Stimulated activated CD4-positive, alpha-beta T cell treated with anti-CD3 and anti-CD28 coated beads, Interleukin-1b, Interleukin-23, amount 100 ng/mL, for 24 hours (primary cell): ENCODE data around the gene WDR44.
"Not testable (repeated sequence)": the region's sequence is repeated elsewhere in the genome, so short reads cannot be mapped to it uniquely, and the experiment has no call there.

Experiments used
- DNase-seq, 4 experiments: peaks; one replicate each; pipeline ENCODE4 v3.0.0-alpha.2; 2020; ENCODE audit warnings: low read depth in 4 of 4, low spot score in 1 of 4

The WDR44 gene

DNA sequence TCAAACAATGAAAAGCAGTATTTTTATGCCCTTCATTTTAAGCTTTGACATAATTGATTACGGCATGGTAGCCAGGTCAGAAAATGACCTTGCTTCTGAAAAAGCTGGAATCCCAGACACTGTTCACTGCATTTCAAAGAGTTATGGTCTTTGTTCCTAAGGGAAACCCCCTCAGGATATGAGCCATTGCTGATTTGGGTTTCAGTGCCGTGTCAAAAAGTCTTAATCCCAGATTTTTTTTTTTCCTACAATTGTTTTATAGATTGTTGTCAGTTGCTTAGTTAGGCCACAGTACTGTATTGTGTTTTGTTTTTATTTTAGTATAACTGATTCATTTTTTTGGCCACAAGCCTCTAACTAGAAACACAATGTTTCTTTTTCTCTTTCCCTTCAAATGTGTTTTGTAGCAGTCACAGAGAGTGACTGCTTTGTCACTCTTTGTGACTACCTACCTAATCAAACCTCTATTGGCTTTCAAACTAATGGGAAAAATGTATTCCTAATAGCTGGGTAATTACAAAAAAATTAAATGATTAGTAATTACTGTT lies 10.3 kb downstream of the WDR44 start:
- no peak for DNase-seq

DNA sequence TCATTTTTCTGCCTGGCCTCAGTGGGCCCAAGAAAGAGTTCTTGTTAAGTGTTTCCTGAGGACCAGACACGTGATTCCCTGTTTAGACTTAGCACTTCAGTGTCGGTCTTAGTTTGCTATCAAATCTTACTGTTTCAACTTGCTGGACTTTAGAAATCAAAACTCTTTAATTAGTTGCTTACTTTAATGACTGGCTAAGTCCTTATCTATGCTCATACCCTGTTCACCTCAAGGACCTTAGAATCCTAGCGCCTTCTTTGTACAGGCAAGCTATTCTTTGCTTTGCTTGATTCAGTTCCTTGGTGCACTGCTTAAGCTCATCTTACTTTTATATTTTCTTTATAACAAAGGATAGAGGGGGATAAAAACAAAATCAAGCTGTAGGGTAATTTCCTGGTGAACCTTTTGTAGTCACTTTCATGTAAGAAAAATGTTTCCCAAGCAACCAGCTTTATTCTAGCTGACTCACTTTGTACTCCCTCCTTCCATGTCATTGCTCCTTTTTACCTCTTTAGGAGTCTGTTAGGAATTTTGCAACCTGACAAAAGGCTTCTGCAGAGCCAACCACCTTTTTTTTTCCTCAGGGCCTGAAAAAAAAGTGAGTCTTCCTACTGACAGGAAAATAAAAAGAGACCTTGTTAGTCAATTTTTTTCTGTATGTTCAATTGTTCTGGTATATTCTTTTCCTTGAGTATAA lies 14.7 kb downstream of the WDR44 start:
- no peak for DNase-seq

DNA sequence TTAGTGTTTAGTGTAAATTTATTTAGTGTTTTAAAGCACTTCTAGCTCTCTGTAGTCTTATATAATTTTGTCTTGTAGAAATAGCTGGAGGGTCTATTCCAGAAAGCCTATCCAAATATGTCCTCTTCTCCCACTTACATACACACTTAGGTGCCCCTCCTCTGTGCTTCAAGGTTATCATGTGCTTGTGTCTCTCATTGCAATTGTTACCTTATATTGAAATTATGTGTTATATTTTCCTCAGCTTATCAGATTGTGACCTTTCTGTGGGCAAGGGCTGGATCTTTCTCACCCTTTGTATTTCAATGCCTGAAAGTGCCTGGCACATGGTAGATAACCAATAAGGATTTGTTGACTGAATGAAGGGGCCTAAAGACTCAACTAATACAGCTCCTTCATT lies 18.4 kb downstream of the WDR44 start:
- DNase-seq, result no peak

DNA sequence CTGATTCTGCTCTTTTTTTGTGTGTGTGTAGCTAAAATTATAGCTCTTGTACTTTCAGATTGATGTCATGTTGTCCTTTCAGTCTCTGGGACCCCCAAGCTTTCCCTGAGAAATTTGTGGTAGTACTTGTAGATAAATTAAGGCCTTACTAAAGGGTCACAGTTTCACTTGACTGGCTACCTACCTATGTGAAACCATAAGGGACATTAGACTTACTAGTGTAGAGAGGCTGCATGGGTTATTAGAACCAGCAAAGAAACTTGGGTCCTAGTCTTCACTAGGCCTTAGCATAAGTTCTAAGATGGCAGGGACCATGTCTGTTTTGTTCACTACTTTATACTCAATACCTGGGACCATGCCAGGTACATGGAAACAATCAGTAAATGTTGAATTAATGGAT lies 21.4 kb downstream of the WDR44 start:
- DNase-seq, result no peak

DNA sequence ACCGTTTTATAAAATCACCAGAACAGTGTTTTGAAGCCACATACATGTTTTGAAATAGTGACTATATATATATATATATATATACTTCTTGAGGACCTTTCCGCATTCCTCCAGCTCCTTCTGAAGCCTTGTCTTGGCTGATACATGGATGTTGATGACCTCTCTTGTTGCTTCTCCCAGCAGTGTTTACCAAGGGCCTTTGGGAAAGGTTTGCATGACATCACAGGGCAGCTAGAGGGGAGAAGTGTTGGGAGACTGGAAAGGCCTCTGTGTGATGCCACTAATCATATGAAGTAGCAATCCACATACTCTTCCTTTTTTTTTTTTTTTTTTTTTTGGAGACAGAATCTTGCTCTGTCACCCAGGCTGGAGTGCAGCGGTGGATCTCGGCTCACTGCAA lies 22.5 kb downstream of the WDR44 start:
- DNase-seq, result no peak

DNA sequence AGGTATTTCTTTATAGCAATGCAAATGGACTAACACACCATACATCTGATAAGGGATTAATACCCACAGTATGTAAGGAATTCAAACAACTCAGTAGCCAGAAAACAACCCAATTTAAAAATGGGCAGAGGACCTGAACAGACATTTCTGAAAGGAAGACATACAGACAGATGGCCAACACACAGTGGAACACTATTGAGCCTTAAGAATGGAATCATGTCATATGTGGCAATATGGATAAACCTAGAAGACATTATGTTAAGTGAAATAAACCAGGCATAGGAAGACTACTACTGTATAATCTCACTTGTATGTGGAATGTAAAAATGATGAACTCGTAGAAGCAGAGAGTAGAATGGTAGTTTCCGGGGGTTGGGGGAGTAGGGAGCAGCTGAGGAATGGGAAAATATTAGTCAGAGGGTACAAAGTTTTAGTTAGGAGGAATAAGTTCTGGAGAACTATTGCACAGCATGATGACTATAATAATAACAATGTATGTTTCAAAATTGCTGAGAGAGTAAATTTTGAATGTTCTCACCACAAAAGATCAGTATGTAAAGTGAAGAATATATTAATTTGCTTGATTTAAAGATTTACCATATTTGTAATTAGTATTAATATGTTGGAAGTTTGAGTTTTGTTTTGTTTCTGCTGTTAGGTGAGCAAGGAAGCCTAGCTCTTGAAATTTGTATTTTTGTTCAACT lies 25.2 kb downstream of the WDR44 start:
- no peak for DNase-seq

DNA sequence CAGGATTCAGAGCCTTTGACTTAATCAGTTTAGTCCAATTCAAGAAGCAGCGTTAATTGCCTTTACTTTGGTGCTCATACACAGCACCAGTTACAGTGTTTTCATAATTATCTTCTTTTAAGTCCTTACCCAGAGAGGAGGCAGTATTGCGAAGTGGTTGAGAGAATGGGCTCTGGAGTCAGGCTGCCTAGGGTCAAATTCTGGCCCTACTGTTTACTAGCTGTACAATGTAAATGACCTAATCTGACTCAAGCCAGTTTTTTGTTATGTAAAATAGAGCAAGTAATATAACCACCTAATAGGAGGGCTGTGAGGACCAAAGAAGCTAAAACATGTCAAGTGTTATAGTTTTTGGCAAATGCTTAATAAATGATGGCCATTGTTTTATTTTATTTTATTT lies 27.6 kb downstream of the WDR44 start:
- DNase-seq, result no peak

DNA sequence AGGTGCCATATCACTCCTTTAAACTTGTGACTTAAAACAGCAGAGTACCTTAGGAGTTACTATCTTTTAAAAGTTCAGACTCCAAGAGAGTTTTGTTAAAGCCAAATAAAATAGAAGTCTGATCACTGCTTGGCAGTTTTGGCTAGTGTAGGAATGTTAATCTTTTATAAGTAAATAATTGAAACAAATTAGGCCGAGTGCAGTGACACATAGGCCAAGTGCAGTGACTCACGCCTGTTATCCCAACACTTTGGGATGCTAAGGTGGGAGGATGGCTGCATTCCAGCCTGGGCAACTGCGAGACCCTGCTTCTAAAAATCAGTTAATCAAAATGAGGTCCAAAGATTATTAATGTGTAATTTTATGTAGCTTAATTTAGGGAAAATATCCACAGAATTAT lies 37.2 kb downstream of the WDR44 start:
- no peak for DNase-seq

DNA sequence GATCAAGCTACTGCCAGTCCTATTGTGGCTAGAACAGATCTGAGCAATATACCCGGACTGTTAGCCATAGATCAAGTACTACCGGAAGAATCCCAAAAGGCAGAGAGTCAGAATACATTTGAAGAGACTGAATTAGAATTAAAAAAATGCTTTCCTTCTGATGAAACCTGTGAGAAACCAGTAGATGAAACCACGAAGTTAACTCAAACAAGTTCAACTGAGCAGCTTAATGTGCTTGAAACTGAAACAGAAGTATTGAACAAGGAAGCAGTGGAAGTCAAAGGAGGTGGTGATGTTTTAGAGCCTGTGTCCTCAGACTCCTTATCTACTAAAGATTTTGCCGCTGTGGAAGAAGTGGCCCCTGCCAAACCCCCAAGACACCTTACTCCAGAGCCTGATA lies 46.8 kb downstream of the WDR44 start:
- no peak for DNase-seq

DNA sequence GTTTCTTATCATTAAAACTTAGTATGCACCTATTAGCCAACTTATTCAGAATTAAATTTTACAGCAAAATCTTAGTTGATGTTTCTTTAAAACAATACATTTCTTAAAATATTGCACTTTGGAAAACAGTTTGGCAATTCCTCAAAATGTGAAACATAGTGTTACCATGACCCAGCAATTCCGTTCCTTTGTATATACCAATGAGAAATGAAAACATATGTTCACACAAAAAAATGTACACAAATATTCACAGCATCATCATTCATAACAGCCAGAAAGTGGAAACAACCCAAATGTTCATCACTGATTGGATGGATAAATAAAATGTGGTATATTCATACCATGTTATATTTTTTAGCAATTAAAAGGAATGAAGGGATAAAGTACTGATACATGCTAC lies 50.2 kb downstream of the WDR44 start:
- no peak for DNase-seq

DNA sequence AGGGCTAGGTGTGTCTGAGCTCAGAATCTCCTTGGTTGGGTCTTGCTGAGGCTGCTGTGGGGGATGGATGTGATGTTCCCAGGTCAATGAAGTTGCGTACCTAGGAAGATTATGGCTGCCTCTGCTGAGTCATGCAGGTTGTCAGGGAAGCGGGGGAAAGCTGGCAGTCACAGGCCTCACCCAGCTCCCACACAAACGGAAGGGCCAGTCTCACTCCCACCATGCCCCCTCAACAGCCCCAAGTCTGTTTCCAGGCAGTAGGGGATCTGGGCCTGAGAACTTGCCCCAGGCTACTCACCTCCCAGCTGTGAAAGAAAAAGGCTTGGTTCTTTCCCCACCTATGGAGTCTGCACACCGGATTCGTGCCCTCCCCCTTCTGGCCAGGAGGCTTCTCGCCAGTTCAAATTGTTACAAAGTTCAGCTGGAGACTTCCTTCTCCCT lies 72.9 kb downstream of the WDR44 start:
- DNase-seq, result no peak

DNA sequence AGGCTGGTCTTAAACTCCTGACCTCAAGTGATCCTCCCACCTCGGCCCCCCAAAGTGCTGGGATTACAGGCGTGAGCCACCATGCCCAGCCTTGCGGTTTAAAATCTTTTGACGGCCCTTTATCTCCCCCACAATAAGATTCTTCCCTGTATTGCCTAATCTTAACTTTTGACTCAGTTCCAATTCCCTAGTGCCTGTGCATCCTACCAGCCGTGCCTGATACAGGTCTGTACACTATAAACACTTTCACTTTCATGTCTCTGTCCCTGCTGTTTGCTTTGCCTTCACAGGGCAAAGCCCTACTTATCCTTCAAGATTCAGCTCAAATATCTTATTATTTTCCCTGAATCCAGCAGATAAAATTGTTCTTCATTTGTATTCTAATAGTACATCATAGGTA lies 74.6 kb downstream of the WDR44 start:
- no peak for DNase-seq

DNA sequence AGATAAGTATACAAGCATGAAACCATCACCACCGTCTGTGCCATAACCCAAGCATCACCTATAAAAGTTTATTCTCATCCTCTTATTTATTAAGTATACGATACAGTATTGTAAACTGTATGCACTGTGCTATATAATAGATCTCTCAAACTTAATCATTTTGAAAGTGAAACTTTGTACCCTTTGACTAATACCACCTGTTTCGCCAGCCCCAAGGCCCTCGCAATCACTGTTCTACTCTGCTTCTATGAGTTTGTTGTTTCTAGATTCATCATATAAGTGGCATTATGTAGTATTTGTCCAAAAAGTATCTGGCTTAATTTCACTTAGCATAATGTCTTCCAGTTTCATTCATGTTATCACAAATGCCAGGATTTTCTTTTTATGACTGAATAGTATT lies 77.7 kb downstream of the WDR44 start:
- DNase-seq, result no peak

DNA sequence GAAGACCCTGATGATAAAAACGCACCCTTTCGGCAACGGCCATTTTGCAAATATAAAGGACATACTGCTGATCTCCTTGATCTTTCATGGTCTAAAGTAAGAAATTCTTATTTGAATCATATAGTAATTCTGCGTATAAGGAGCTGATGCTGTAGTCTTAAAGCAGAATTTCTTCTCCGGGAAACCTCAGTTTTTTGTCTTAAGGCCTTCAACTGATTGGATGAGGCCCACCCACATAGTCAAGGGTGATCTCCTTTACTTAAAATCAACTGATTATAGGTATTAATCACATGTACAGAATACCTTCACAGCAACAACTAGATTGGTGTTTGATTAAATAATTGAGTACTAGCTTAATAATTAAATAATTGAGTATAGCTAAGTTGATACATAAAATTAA lies 86.9 kb downstream of the WDR44 start:
- no peak for DNase-seq

DNA sequence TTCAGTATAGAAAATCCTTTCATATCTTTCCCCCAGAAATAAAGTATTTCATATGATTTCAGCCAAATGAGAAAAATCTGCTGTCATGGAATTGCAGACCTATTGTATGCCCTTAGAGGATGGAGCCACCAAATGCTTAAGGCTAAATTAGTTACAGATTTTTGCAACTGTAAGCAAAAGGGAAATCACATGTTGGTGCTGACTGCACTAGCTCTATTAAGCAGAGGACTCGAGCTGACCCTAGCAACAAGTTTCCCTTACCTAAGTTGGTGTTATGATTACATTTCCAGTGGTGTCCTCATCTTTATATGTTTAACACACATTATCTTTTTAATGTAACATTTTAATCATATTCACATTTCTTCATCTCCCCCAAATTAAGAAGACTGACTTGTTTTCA lies 91.4 kb downstream of the WDR44 start:
- DNase-seq, result no peak

DNA sequence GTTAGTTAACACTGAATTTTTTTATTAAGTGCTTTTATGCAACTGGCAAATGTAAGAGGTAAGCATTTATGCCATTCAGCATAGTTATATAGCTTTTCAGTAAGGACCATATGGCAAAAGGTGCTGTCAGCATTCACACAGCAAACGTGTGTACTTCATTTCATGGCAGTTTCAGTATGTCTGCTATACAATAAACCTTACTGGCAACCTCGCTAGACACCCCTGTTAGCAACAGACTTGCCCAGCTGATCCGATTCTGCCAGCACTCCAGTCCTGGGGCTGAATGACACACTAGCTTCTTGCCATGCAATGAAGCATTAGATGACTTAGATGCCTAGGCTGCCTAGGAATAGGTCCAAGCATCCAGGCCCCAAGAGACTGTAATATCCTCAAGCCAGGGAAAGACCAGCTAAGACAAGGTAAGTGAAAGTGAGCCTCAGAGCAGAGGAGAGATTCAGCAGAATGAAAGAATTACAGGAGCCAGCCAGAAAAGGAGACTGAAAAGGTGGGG lies 102.4 kb downstream of the WDR44 start:
- no peak for DNase-seq

DNA sequence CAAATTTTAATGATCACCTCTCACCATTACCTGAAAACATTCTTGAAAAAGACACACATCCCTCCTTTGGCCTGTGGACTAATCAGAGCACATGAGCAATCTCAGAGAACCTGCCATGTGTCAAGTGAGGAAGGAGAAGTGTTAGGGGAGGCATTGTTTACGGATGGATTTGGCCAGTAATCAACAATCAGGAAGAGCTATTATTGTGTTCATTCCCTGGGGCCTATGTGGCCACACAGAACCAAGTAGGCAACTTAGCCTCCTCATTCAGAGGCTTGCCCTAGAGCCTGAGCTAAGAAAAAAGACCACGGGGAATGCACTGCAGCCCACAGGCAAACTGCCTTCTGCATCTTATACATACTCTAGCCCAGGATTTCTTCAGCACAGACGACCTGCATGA lies 109.1 kb downstream of the WDR44 start:
- DNase-seq, result no peak

DNA sequence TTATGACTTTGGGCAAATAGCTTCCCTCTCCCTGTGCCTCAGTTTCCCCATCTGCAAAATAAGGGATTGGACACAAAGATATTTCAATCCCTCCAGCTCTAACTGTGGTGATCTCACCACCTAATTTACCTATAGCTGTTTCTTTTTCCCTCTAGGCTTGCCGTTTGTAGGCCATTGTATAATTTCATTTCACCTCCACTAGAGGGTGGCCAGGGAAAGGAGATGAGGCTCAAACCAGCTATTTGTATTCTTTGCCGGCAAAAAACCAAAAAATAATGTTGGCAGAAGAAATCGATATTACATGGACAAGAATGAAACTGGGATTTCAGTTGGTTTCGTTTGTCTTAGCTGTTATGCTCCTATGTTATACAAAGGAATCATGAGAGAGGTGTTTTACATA lies 113.6 kb downstream of the WDR44 start:
- DNase-seq, result no peak

DNA sequence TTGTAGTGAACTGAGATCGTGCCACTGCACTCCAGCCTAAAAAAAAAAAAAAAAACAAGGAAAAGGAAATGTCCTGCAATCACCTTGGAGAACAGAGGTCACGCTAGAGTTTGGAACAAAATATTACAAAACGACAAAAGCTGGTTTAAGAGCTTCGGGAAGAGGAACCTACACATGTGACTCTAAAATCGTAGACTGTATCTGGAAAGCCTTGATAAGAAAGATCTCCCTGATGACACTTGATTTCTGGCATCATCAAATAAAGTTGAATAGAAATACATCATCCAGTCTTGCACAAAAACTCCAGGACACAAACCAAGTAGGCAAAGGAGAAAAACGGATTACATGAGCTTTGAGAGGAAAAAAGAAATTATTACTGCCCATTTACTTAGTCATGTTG lies 118.6 kb downstream of the WDR44 start:
- no peak for DNase-seq

DNA sequence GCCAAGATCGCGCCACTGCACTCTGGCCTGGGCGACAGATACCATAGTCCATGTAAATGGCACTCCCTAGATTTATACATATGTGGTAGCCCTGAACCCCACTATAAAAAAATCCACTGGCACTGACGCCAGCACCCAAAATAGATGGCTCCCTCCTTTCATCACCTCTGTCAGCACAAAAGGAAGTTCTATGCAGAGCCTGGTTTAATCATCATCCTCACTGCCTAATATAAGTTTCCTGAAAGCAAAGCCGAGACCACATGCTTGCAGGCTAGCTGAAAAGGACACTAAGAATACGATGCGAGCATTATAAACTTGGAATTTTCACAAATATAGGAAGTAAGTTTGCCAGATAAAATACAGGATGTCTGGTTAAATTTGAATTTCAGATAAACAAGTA lies 122.2 kb downstream of the WDR44 start:
- DNase-seq, result no peak

DNA sequence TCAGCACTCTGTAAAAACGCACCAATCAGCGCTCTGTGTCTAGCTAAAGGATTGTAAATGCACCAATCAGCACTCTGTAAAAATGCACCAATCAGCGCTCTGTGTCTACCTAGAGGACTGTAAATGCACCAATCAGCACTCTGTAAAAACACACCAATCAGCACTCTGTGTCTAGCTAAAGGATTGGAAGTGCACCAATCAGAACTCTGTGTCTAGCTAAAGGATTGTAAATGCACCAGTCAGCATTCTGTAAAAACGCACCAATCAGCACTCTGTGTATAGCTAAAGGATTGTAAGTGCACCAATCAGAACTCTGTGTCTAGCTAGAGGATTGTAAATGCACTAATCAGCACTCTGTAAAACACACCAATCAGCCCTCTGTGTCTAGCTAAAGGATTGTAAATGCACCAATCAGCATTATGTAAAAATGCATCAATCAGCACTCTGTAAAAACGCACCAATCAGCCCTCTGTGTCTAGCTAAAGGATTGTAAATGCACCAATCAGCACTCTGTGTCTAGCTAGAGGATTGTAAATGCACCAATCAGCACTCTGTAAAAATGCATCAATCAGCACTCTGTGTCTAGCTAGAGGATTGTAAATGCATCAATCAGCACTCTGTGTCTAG lies 124.9 kb downstream of the WDR44 start:
- DNase-seq, result not testable (repeated sequence)

DNA sequence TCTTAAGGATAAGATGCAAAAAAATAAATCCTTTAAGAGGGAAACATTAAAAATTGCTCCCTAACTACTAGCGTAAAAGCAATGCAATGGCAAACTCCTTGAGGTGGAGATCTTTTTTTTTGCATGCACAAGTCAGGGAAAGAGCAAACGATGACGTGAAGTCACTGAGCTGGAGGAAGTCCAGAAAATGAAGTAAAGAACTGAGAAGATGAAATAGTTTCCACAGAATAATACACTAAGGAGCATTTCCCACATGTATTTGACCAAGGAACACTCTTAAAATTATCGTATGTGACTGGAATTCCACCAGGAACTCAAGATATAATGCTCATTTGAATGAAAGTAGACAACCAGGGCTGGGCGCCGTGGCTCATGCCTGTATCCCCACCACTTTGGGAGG lies 128.7 kb downstream of the WDR44 start:
- DNase-seq, result no peak
